Activated CD8-positive, alpha-beta memory T cell treated with anti-CD3 and anti-CD28 coated beads, Interleukin-2, amount 10 ng/mL, durations not matched to agents 7 days and 5 days (primary cell): ENCODE results near the gene FOLR2. TPM values are rescaled to one million over a fixed set of nuclear protein-coding genes. Genes with fewer than 3 reads are reported as not detected.
"Not testable (repeated sequence)": the region's sequence is repeated elsewhere in the genome, so short reads cannot be mapped to it uniquely, and the experiment has no call there.

Experiments
- ATAC-seq: fragments of 150-1000 bp; cut with Tn5 transposase; one replicate; pipeline ENCODE4 v1.10.0; 2021; ENCODE audit warnings: moderate library complexity
- CTCF ChIA-PET: fragments of 350-600 bp; sonication (Branson Sonifier 250); formaldehyde crosslinking; loops from one replicate; lab custom pipeline; 2021; ENCODE audit warnings: antibody characterized with exemption; lab: Charles Lee
- DNase-seq: peaks from one replicate; pipeline ENCODE4 v3.0.0-alpha.2; 2020
- H3K27ac Mint-ChIP-seq: one replicate; pipeline ENCODE4 v1.8.0; 2021; ENCODE audit warnings: mild to moderate bottlenecking, mixed read lengths
- H3K27me3 Mint-ChIP-seq: one replicate; pipeline ENCODE4 v1.8.0; 2021; ENCODE audit warnings: mixed read lengths
- H3K36me3 Mint-ChIP-seq: one replicate; pipeline ENCODE4 v1.8.0; 2021; ENCODE audit warnings: mild to moderate bottlenecking, mixed read lengths
- H3K4me1 Mint-ChIP-seq: one replicate; pipeline ENCODE4 v1.8.0; 2021; ENCODE audit warnings: mixed read lengths
- H3K4me3 Mint-ChIP-seq: one replicate; pipeline ENCODE4 v1.8.0; 2021; ENCODE audit warnings: mild to moderate bottlenecking, moderate library complexity, mixed read lengths
- H3K9me3 Mint-ChIP-seq: one replicate; pipeline ENCODE4 v1.8.0; 2022; ENCODE audit warnings: low read depth, mixed read lengths
- total RNA-seq, 2 experiments: library from RNA; stranded (reverse); gene quantifications; one replicate each; pipeline ENCODE4 v1.2.3, GENCODE V29; 2021

Gene FOLR2
- total RNA-seq = not detected

DNA sequence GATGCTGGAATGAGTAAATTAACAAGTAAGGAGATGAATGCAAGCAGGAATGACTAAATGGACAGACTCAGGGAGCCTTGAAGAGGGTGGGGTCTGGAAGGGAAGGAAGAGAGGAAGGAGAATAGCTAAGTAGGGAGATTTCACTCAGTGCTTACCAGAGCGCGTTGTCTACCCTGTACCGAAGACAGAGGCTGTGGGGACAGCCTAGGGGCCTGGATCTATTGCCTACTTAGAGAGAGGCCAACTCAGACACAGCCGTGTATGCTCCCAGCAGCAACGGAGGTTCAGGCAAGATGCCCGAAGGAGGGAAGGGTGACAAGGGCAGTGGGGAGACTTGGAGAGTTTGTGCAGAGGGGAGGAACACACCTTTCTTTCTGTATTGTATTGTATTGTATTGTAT, at the start of gene FOLR2:
TSS of gene FOLR2 (plus strand) at position 157 of the 400 bp plus-strand sequence. CDS start 1,791 bp downstream, outside the sequence.
- Mint-ChIP-seq H3K36me3 (no peaks in the 10 kb centered on the region), H3K4me3 (no peak within 1 kb of the TSS), H3K27me3 (peaks cover 49% of the 10 kb centered on the region), H3K27ac (no peak within 1 kb of the TSS), H3K9me3 (no peaks in the 10 kb centered on the region), H3K4me1 (peaks cover 22% of the 10 kb centered on the region)
- CTCF ChIA-PET = interaction anchor here (1.5 kb wide), 1 partner anchor 22 kb away, joined by 5 read pairs; no protein-coding TSS in a partner anchor
- ATAC-seq = no peak
- DNase-seq = peak; percentile 27

- not testable (repeated sequence) for DNase-seq, H3K36me3 Mint-ChIP-seq, H3K27ac Mint-ChIP-seq, H3K4me1 Mint-ChIP-seq, H3K9me3 Mint-ChIP-seq, H3K4me3 Mint-ChIP-seq, ATAC-seq
- CTCF ChIA-PET = interaction anchor here (1.0 to 1.4 kb wide), 2 partner anchors 25 to 144 kb away, joined by 3 to 4 read pairs; no protein-coding TSS in a partner anchor
- peaks cover 17% of the 10 kb centered on the region for H3K27me3 Mint-ChIP-seq
These were observed 47.5 kb upstream of the FOLR2 start for GRCh38 chr11:72169046-72169555.

- not testable (repeated sequence) for H3K27ac Mint-ChIP-seq, DNase-seq, H3K9me3 Mint-ChIP-seq
These were observed 46.8 kb upstream of the FOLR2 start for GRCh38 chr11:72169754-72170153.

GRCh38 chr11:72172043-72172442, 44.6 kb upstream of the FOLR2 start:
- CTCF ChIA-PET = not testable (repeated sequence)

More at GRCh38 chr11:72169754-72170153, 46.8 kb upstream of the FOLR2 start:
- CTCF ChIA-PET = interaction anchor here (1.0 to 1.4 kb wide), 2 partner anchors 26 to 144 kb away, joined by 3 to 4 read pairs; no protein-coding TSS in a partner anchor
- H3K4me1 Mint-ChIP-seq, ATAC-seq, H3K36me3 Mint-ChIP-seq, H3K4me3 Mint-ChIP-seq: not testable (repeated sequence)
- H3K27me3 Mint-ChIP-seq = peaks cover 15% of the 10 kb centered on the region

GRCh38 chr11:72173291-72173690, 43.3 kb upstream of the FOLR2 start:
- H3K36me3 Mint-ChIP-seq = no peaks in the 10 kb centered on the region
- DNase-seq (no peak), ATAC-seq (no peak)
- H3K27ac Mint-ChIP-seq = no peak overlapping the region
- CTCF ChIA-PET = no interaction called here
- no peaks in the 10 kb centered on the region for H3K9me3 Mint-ChIP-seq
- H3K4me1 Mint-ChIP-seq = peaks cover 3% of the 10 kb centered on the region
- H3K27me3 Mint-ChIP-seq = peaks cover 6% of the 10 kb centered on the region
- H3K4me3 Mint-ChIP-seq = no peak overlapping the region

More at GRCh38 chr11:72172043-72172442, 44.6 kb upstream of the FOLR2 start:
- not testable (repeated sequence) for H3K36me3 Mint-ChIP-seq, H3K27ac Mint-ChIP-seq, ATAC-seq, H3K4me1 Mint-ChIP-seq, H3K9me3 Mint-ChIP-seq, H3K27me3 Mint-ChIP-seq, DNase-seq, H3K4me3 Mint-ChIP-seq

GRCh38 chr11:72174302-72175070, 42.1 kb upstream of the FOLR2 start:
- ATAC-seq = no peak
- peaks cover 6% of the 10 kb centered on the region for H3K27me3 Mint-ChIP-seq
- H3K36me3 Mint-ChIP-seq = no peaks in the 10 kb centered on the region
- no peaks in the 10 kb centered on the region for H3K9me3 Mint-ChIP-seq
- H3K27ac Mint-ChIP-seq = no peak overlapping the region
- peaks cover 3% of the 10 kb centered on the region for H3K4me1 Mint-ChIP-seq
- DNase-seq = no peak
- CTCF ChIA-PET = interaction anchor here (0.8 to 1.2 kb wide), 2 partner anchors 10 to 19 kb away, joined by 3 to 4 read pairs; no protein-coding TSS in a partner anchor
- no peak overlapping the region for H3K4me3 Mint-ChIP-seq

GRCh38 chr11:72177656-72178055, 38.9 kb upstream of the FOLR2 start:
- Mint-ChIP-seq H3K36me3 (no peaks in the 10 kb centered on the region), H3K4me1 (peaks cover 9% of the 10 kb centered on the region), H3K27me3 (peaks cover 18% of the 10 kb centered on the region), H3K4me3 (no peak overlapping the region), H3K27ac (no peak overlapping the region), H3K9me3 (no peaks in the 10 kb centered on the region)
- no peak for ATAC-seq
- CTCF ChIA-PET = no interaction called here
- DNase-seq = no peak

DNA sequence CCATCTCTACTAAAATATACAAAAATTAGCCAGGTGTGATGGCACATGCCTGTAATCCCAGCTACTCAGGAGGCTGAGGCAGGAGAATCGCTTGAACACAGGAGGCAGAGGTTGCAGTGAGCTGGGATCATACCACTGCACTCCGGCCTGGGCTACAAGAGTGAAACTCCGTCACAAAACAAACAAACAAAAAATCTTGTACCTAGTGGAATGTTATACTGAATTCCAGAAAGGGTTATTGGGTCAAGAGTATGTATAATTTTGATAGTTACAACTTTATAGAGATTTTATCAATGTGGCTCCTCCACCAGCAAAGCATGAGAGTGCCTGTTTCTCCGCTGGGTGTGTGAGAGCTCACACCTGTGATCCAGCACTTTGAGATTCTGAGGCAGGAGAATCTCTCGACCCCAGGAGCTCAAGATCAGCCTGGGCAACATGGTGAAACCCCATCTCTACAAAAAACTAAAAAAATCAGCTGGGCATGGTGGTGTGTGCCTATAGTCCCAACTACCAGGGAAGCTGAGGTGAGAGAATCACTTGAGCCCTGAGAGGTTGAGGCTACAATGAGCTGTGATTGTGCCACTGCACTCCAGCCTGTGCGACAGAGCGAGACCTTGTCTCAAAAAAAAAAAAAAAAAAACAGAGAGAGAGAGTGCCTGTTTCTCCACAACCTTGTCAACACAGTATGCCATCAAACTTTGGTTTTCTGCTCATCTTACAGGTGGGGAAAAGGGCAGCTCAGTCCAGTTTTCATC, 37.4 kb upstream of the FOLR2 start:
- peaks cover 13% of the 10 kb centered on the region for H3K4me1 Mint-ChIP-seq

GRCh38 chr11:72179804-72180396, 36.7 kb upstream of the FOLR2 start:
- Mint-ChIP-seq H3K27me3 (peaks cover 22% of the 10 kb centered on the region), H3K4me1 (peaks cover 13% of the 10 kb centered on the region), H3K27ac (no peak overlapping the region), H3K9me3 (no peaks in the 10 kb centered on the region), H3K4me3 (no peak overlapping the region), H3K36me3 (no peaks in the 10 kb centered on the region)
- ATAC-seq (no peak), DNase-seq (no peak)
- CTCF ChIA-PET = interaction anchor here (0.9 to 1.9 kb wide), 3 partner anchors 9 to 155 kb away, joined by 3 to 6 read pairs (median 3); no protein-coding TSS in a partner anchor

More for the DNA sequence above, 37.4 kb upstream of the FOLR2 start:
- Mint-ChIP-seq H3K36me3 (no peaks in the 10 kb centered on the region), H3K27me3 (peaks cover 22% of the 10 kb centered on the region), H3K27ac (no peak overlapping the region), H3K4me3 (no peak overlapping the region), H3K9me3 (no peaks in the 10 kb centered on the region)
- CTCF ChIA-PET = interaction anchor here (0.9 to 1.4 kb wide), 2 partner anchors 154 to 201 kb away, joined by 3 to 6 read pairs; no protein-coding TSS in a partner anchor
- no peak for ATAC-seq
- no peak for DNase-seq

- CTCF ChIA-PET = interaction anchor here (1.6 to 5.1 kb wide), 3 partner anchors 37 to 141 kb away, joined by 3 to 31 read pairs (median 3); no protein-coding TSS in a partner anchor
- H3K27me3 Mint-ChIP-seq = peaks cover 22% of the 10 kb centered on the region
- not testable (repeated sequence) for H3K36me3 Mint-ChIP-seq, ATAC-seq, DNase-seq, H3K4me3 Mint-ChIP-seq, H3K27ac Mint-ChIP-seq, H3K9me3 Mint-ChIP-seq
- peaks cover 13% of the 10 kb centered on the region for H3K4me1 Mint-ChIP-seq
These were observed 35.6 kb upstream of the FOLR2 start for GRCh38 chr11:72180892-72181552.

DNA sequence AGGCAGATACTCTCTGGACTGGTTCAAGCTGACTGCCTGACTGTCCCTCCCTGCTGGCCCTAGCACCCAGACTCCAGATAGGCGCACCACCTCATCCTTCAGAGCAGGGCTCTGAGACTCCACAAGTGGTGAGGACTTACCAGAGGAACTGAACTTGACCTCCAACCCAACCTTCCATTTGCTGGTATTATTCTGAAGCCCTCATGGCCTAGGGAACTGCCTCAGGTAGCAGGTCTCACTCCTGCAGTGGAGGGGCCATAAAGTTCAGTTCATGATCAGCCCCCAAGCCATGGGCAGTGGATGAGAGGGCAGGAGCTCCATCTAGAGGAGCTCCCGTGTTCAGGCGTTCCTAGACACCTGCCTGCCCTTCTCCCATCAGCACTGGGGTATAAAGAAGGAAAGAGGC, 35.0 kb upstream of the FOLR2 start:
- Mint-ChIP-seq H3K27me3 (peaks cover 22% of the 10 kb centered on the region), H3K4me1 (peaks cover 13% of the 10 kb centered on the region)
- not testable (repeated sequence) for H3K27ac Mint-ChIP-seq, H3K4me3 Mint-ChIP-seq, ATAC-seq, DNase-seq, H3K36me3 Mint-ChIP-seq, H3K9me3 Mint-ChIP-seq
- CTCF ChIA-PET = interaction anchor here (0.7 to 5.1 kb wide), 4 partner anchors 37 to 158 kb away, joined by 3 to 31 read pairs (median 4); no protein-coding TSS in a partner anchor

DNA sequence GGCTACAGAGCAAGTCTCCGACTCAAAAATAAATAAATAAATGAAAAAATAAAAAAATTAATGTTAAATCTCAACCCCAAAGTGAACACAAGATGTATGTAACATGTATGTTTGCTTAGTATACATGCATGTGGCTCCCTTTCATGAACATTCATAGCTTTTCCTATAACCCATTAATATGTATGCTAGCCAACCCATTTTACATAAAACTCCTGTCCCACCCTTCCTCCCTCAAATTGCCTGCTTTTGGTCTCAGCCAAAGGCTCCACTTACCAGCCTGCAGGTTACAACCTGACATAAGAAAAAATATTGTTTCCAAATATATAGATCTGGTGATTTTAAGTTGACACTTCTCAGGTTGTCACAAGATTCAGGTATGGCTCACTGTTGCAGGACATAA, 28.3 kb upstream of the FOLR2 start:
- ATAC-seq = no peak
- no peaks in the 10 kb centered on the region for H3K36me3 Mint-ChIP-seq
- CTCF ChIA-PET = no interaction called here
- H3K27me3 Mint-ChIP-seq = peaks cover 4% of the 10 kb centered on the region
- DNase-seq = no peak
- H3K27ac Mint-ChIP-seq = no peak overlapping the region
- H3K9me3 Mint-ChIP-seq = no peaks in the 10 kb centered on the region
- peaks cover 3% of the 10 kb centered on the region for H3K4me1 Mint-ChIP-seq
- H3K4me3 Mint-ChIP-seq = no peak overlapping the region
